Measurements from ENCODE around the gene DIRAS2. TPM values are rescaled to one million over a fixed set of nuclear protein-coding genes. Genes with fewer than 3 reads are reported as not detected.

The DIRAS2 gene
- total RNA-seq, 1 experiment from 2014 or later: not detected

DNA sequence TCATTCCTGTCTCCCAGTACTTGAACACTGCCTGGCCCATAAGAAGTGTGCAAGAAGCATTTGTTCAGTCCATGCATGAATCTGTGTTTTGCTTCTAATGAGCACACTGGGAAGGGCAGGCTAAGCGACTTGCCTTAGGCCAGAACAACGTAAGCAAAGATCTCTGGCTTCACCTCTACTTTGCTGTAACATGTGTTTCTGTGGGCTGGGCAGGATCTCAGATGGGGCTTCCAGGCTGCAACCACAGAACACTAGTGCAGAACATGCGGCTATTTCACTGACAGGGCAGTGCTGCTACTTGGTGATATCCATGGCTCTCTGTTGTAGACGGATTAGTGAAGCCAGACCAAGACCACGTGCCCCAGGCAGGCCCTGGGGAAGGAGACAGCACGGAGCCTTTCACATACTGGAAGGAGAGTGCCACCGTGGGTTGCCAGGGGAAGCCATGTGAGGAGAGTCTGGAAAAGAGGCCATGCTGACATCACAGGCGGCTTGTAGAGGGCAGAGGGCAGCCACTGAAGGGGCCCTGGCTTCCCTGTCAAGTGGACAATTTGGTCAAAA is 9.9 kb downstream of the DIRAS2 start:
- Histone ChIP-seq H3K36me3 (ENCODE audit: insufficient read depth, low read length, poor library complexity, severe bottlenecking) (no peaks in the 10 kb centered on the region), H3K4me1 (ENCODE audit: insufficient read depth, low read length, poor library complexity, severe bottlenecking) (no peaks in the 10 kb centered on the region), H3K4me3 (ENCODE audit: low read depth, low read length, poor library complexity, severe bottlenecking) (no peak overlapping the region), H3K27me3 (replicated peaks; ENCODE audit: insufficient read depth, low read depth, low read length, poor library complexity) (no peaks in the 10 kb centered on the region), H3K27ac (ENCODE audit: low read depth, low read length, poor library complexity, severe bottlenecking) (no peak overlapping the region), H3K9me3 (ENCODE audit: low read depth, low read length, poor library complexity, severe bottlenecking) (no peaks in the 10 kb centered on the region)
- ChIA-PET POLR2A (ENCODE audit: low non-redundant PET) (no interaction called here), CTCF (no interaction called here)
- no TSS peak for BruUV-seq (replicated peaks)
- DNase-seq (ENCODE audit: low spot score): no peak
- TF ChIP-seq EZH2 (IDR thresholded peaks at IDR 0.05; ENCODE audit: borderline replicate concordance, low read depth, low read length, poor library complexity, severe bottlenecking): no peak
- TF ChIP-seq, protein P1, sequence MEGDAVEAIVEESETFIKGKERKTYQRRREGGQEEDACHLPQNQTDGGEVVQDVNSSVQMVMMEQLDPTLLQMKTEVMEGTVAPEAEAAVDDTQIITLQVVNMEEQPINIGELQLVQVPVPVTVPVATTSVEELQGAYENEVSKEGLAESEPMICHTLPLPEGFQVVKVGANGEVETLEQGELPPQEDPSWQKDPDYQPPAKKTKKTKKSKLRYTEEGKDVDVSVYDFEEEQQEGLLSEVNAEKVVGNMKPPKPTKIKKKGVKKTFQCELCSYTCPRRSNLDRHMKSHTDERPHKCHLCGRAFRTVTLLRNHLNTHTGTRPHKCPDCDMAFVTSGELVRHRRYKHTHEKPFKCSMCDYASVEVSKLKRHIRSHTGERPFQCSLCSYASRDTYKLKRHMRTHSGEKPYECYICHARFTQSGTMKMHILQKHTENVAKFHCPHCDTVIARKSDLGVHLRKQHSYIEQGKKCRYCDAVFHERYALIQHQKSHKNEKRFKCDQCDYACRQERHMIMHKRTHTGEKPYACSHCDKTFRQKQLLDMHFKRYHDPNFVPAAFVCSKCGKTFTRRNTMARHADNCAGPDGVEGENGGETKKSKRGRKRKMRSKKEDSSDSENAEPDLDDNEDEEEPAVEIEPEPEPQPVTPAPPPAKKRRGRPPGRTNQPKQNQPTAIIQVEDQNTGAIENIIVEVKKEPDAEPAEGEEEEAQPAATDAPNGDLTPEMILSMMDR (conservative IDR thresholded peaks at IDR 0.05; ENCODE audit: low read depth, low read length): no peak
- intact Hi-C loops (cut with micrococcal nuclease; ENCODE audit: unreplicated experiment): no loop called here

DNA sequence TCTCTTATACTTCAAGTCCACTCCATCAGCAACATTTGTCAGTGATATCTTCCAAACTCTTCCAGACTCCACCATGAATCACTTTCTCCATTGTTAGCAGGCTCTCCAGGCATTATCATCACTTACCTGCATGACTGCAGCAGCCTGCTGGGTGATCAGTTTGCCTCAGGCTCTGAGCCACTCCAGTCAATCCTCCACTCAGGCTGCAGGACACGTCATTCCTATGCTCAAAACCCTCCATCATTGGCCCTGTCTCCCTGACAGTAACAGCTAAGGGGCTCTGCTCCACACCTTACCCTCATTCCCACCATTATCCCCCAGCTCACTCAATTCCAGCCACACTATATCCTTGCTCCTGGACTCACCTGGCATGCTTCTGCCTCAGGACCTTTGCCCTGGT is 10.7 kb downstream of the DIRAS2 start:
- CTCF ChIA-PET: no interaction called here

DNA sequence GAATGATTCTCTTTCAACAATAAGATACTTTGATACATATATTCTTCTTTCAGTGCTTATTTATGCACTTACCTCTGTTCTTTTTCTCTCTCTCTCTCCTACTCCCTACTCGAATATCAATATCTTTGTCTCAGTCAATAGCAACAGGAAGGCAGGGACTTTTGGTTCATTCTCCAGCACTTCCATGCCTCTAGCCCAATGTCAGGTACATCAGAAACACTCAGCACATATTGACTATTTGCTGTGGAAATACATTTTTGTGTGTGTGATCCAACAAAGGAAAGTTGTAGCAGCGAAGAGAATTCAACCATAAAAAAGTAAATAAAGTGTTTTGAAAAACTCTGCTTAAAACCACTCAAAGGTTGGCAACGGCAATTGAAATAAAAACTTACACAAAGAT is 12.6 kb downstream of the DIRAS2 start:
- CTCF ChIA-PET: no interaction called here
- no TSS peak for BruUV-seq (replicated peaks)
- no peaks in the 10 kb centered on the region for H3K36me3 ChIP-seq (ENCODE audit: insufficient read depth, low read length, poor library complexity, severe bottlenecking)
- no peaks in the 10 kb centered on the region for H3K27me3 ChIP-seq (replicated peaks; ENCODE audit: insufficient read depth, low read depth, low read length, poor library complexity)
- H3K27ac ChIP-seq (ENCODE audit: low read depth, low read length, poor library complexity, severe bottlenecking): no peak overlapping the region
- H3K4me1 ChIP-seq (ENCODE audit: insufficient read depth, low read length, poor library complexity, severe bottlenecking): no peaks in the 10 kb centered on the region
- POLR2A ChIA-PET (ENCODE audit: low non-redundant PET): no interaction called here
- H3K4me3 ChIP-seq (ENCODE audit: low read depth, low read length, poor library complexity, severe bottlenecking): no peak overlapping the region
- H3K9me3 ChIP-seq (ENCODE audit: low read depth, low read length, poor library complexity, severe bottlenecking): no peaks in the 10 kb centered on the region
- no peak for DNase-seq (ENCODE audit: low spot score)
- intact Hi-C loops (cut with micrococcal nuclease; ENCODE audit: unreplicated experiment): no loop called here
- no peak for TF ChIP-seq EZH2 (IDR thresholded peaks at IDR 0.05; ENCODE audit: borderline replicate concordance, low read depth, low read length, poor library complexity, severe bottlenecking)
- TF ChIP-seq, protein P1 (conservative IDR thresholded peaks at IDR 0.05; ENCODE audit: low read depth, low read length): no peak

More for the DNA sequence above, 10.7 kb downstream of the DIRAS2 start:
- no TSS peak for BruUV-seq (replicated peaks)
- POLR2A ChIA-PET (ENCODE audit: low non-redundant PET): no interaction called here
- Histone ChIP-seq H3K27ac (ENCODE audit: low read depth, low read length, poor library complexity, severe bottlenecking) (no peak overlapping the region), H3K9me3 (ENCODE audit: low read depth, low read length, poor library complexity, severe bottlenecking) (no peaks in the 10 kb centered on the region), H3K36me3 (ENCODE audit: insufficient read depth, low read length, poor library complexity, severe bottlenecking) (no peaks in the 10 kb centered on the region), H3K4me3 (ENCODE audit: low read depth, low read length, poor library complexity, severe bottlenecking) (no peak overlapping the region), H3K27me3 (replicated peaks; ENCODE audit: insufficient read depth, low read depth, low read length, poor library complexity) (no peaks in the 10 kb centered on the region), H3K4me1 (ENCODE audit: insufficient read depth, low read length, poor library complexity, severe bottlenecking) (no peaks in the 10 kb centered on the region)
- intact Hi-C loops (cut with micrococcal nuclease; ENCODE audit: unreplicated experiment): no loop called here
- TF ChIP-seq EZH2 (IDR thresholded peaks at IDR 0.05; ENCODE audit: borderline replicate concordance, low read depth, low read length, poor library complexity, severe bottlenecking): no peak
- TF ChIP-seq, protein P1 (conservative IDR thresholded peaks at IDR 0.05; ENCODE audit: low read depth, low read length): no peak
- DNase-seq (ENCODE audit: low spot score): no peak
